ENCODE measurements around the gene COQ2. TPM values are rescaled to one million over a fixed set of nuclear protein-coding genes. Genes with fewer than 3 reads are reported as not detected.

The COQ2 gene
- total RNA-seq, 1 experiment from 2014 or later: 19.8 TPM

DNA sequence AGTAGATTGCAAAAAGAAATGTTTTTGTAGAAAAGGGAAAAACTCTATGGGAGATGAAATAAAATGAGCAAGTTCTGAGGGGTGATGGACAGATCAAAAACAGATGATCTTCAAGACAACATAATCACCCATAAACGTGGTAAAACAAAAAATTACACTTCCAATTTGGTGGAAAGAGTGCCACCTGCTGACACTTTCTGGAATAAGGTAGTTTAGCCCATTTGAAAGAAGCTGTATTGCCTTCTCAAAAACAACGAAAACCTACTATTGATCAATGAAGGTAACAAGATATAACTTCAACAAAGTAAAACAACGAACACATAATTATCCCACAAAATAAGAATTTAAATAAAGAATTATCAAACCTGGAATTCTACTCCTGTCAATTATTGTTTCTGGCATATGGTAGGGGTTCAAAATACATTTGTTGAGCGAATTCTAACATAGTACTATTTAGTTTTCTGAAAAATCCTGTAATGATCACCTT is 2.5 kb downstream of the COQ2 start:
- Histone ChIP-seq H3K27ac (ENCODE audit: insufficient read length, low read depth, low read length) (no peak overlapping the region), H4K8ac (replicated peaks; ENCODE audit: insufficient read length, low read depth, low read length) (no peak overlapping the region), H3K79me2 (ENCODE audit: insufficient read depth, low read length) (no peaks in the 10 kb centered on the region), H2AFZ (ENCODE audit: low read length) (no peak overlapping the region), H3K23ac (ENCODE audit: insufficient read length, low read depth, low read length) (no peak overlapping the region), H2AK5ac (ENCODE audit: insufficient read length, low read length) (no peak overlapping the region), H4K91ac (ENCODE audit: insufficient read length, low read depth, low read length) (no peak overlapping the region), H2BK15ac (ENCODE audit: low read depth, low read length) (no peak overlapping the region), H3K4me2 (ENCODE audit: insufficient read depth, insufficient read length, low read length) (no peak overlapping the region), H2BK5ac (ENCODE audit: insufficient read length, low read length) (no peak overlapping the region), H3K27me3 (ENCODE audit: insufficient read depth, low read length) (no peaks in the 10 kb centered on the region; the same call in 1 of the 2 replicates), H4K5ac (ENCODE audit: insufficient read length, low read depth, low read length) (no peak overlapping the region), H2BK12ac (ENCODE audit: insufficient read length, low read depth, low read length) (no peak overlapping the region), H3K14ac (ENCODE audit: insufficient read depth, low read length) (no peak overlapping the region), H3K18ac (ENCODE audit: insufficient read length, low read depth, low read length) (no peak overlapping the region), H3K79me1 (ENCODE audit: insufficient read depth, low read depth, low read length, poor library complexity, severe bottlenecking) (no peaks in the 10 kb centered on the region), H3K4ac (ENCODE audit: low read depth, low read length) (no peak overlapping the region), H2BK120ac (ENCODE audit: low read depth, low read length, poor library complexity, severe bottlenecking) (no peak overlapping the region), H3K4me1 (ENCODE audit: insufficient read depth, low read length) (no peaks in the 10 kb centered on the region), H3K9ac (ENCODE audit: extremely low read depth, insufficient read length, low read length) (no peak overlapping the region), H3K56ac (ENCODE audit: insufficient read length, low read depth, low read length) (no peak overlapping the region), H2BK20ac (ENCODE audit: low read depth, low read length, poor library complexity, severe bottlenecking) (no peak overlapping the region), H4K20me1 (ENCODE audit: control insufficient read depth, insufficient read depth, insufficient read length) (no peaks in the 10 kb centered on the region), H3K23me2 (ENCODE audit: insufficient read length, low read depth, low read length, poor library complexity, severe bottlenecking) (peaks cover 9% of the 10 kb centered on the region), H3K9me3 (ENCODE audit: control insufficient read depth, low read depth, low read length) (no peaks in the 10 kb centered on the region), H3T11ph (ENCODE audit: low read length) (no peak overlapping the region)
- H3K36me3 Mint-ChIP-seq (ENCODE audit: insufficient read depth in 1 of 3, low read depth in 3 of 3): peaks cover 0 to 7% (median 3%) of the 10 kb centered on the region in 3 experiments; a peak in 4 of 7 replicates
- DNase-seq: no peak
- H3K27ac Mint-ChIP-seq: no peak overlapping the region
- no peak overlapping the region for H3K4me3 Mint-ChIP-seq
- no peaks in the 10 kb centered on the region for H3K9me3 Mint-ChIP-seq
- TF ChIP-seq CTCF (conservative IDR thresholded peaks at IDR 0.05): peak; percentile 77
- WGBS (ENCODE audit: extremely low coverage, insufficient read length, low lambda C conversion rate): no CpG with 5 or more reads among the region's 4 CpGs
- H3K4me1 Mint-ChIP-seq: peaks cover 15 to 20% of the 10 kb centered on the region in 2 experiments
- peaks cover 16% of the 10 kb centered on the region for H3K27me3 Mint-ChIP-seq (ENCODE audit: low read depth)

Measured in H9 (cell line).